Colonic mucosa (tissue), 4 donors: Measurements from ENCODE around the gene EYA2. TPM values are rescaled to one million over a fixed set of nuclear protein-coding genes. Genes with fewer than 3 reads are reported as not detected.

Experiments
- DNase-seq: peaks from one replicate; pipeline ENCODE4 v3.0.0-alpha.2; 2020
- H3K27ac ChIP-seq: fragments of 200-600 bp; one replicate; pipeline ENCODE4 v1.8.0; 2021
- H3K27me3 ChIP-seq: fragments of 200-600 bp; one replicate; pipeline ENCODE4 v1.8.0; 2021
- H3K36me3 ChIP-seq: fragments of 200-600 bp; one replicate; pipeline ENCODE4 v1.8.0; 2021
- H3K4me1 ChIP-seq: fragments of 200-600 bp; one replicate; pipeline ENCODE4 v1.8.0; 2021; ENCODE audit warnings: mild to moderate bottlenecking
- H3K4me3 ChIP-seq: fragments of 200-600 bp; one replicate; pipeline ENCODE4 v1.8.0; 2021
- H3K9ac ChIP-seq, 2 donors: one replicate each; pipeline ENCODE4 v1.7.0; 2013; ENCODE audit warnings: control low read depth in 2 of 2, low read depth in 2 of 2, low read length in 2 of 2
- H3K9me3 ChIP-seq: fragments of 200-600 bp; one replicate; pipeline ENCODE4 v1.8.0; 2021
- CTCF ChIP-seq: fragments of 200-600 bp; IDR thresholded peaks from one replicate; pipeline ENCODE4 v1.8.0; 2022; ENCODE audit warnings: antibody characterized with exemption, mild to moderate bottlenecking
- intact Hi-C: fragments of 100-400 bp; cut with DNase I; formaldehyde crosslinking; loops from one replicate; pipeline ENCODE4 v1.14.1; 2022
- total RNA-seq, 2 donors: library from RNA; stranded (reverse); fragmentation: NEBNext Ultra II Directional in 1 of 2; extraction: Animal tissue kit (Norgen Biotek cat#: 25700) in 1 of 2; gene quantifications; one replicate each; pipeline ENCODE4 v1.2.1, GENCODE V29; 2021
- donor health status: healthy.
- donor health status: DM: no; HTN: no; CAD: no.
- donor health status: DM: no; HTN: no; CAD: no.

Gene EYA2
- total RNA-seq, 2 donors from 2014 or later: 8.9 to 16.8 TPM

GRCh38 chr20:46999801-47000465 is 105.3 kb downstream of the EYA2 start:
- no peak overlapping the region for H3K4me3 ChIP-seq
- no peaks in the 10 kb centered on the region for H3K9me3 ChIP-seq
- no peaks in the 10 kb centered on the region for H3K27me3 ChIP-seq
- H3K4me1 ChIP-seq: no peaks in the 10 kb centered on the region
- H3K27ac ChIP-seq: no peak overlapping the region
- DNase-seq: no peak
- H3K9ac ChIP-seq: no peak overlapping the region
- intact Hi-C loops: no loop called here
- TF ChIP-seq CTCF: no peak
- no peaks in the 10 kb centered on the region for H3K36me3 ChIP-seq

GRCh38 chr20:47003223-47003622 is 108.6 kb downstream of the EYA2 start:
- H3K4me1 ChIP-seq: no peaks in the 10 kb centered on the region
- intact Hi-C loops: no loop called here
- TF ChIP-seq CTCF: no peak

GRCh38 chr20:47004179-47004578 is 109.5 kb downstream of the EYA2 start:
- intact Hi-C loops: no loop called here
- Histone ChIP-seq H3K36me3 (no peaks in the 10 kb centered on the region), H3K9ac (no peak overlapping the region), H3K4me1 (no peaks in the 10 kb centered on the region), H3K27me3 (no peaks in the 10 kb centered on the region), H3K27ac (no peak overlapping the region), H3K4me3 (no peak overlapping the region), H3K9me3 (no peaks in the 10 kb centered on the region)
- no peak for DNase-seq
- TF ChIP-seq CTCF: no peak

More at GRCh38 chr20:47003223-47003622, 108.6 kb downstream of the EYA2 start:
- Histone ChIP-seq H3K4me3 (no peak overlapping the region), H3K36me3 (no peaks in the 10 kb centered on the region), H3K9me3 (no peaks in the 10 kb centered on the region), H3K27ac (no peak overlapping the region), H3K9ac (no peak overlapping the region), H3K27me3 (no peaks in the 10 kb centered on the region)
- no peak for DNase-seq

- no peaks in the 10 kb centered on the region for H3K9me3 ChIP-seq
- H3K36me3 ChIP-seq: no peaks in the 10 kb centered on the region
- no peaks in the 10 kb centered on the region for H3K4me1 ChIP-seq
- no peak overlapping the region for H3K9ac ChIP-seq
- intact Hi-C loops: no loop called here
- DNase-seq: no peak
- no peak overlapping the region for H3K27ac ChIP-seq
- no peak overlapping the region for H3K4me3 ChIP-seq
- no peaks in the 10 kb centered on the region for H3K27me3 ChIP-seq
- TF ChIP-seq CTCF: no peak
Measured at GRCh38 chr20:47007826-47008655, 113.4 kb downstream of the EYA2 start.

GRCh38 chr20:47008842-47009518 is 114.3 kb downstream of the EYA2 start:
- no peaks in the 10 kb centered on the region for H3K4me1 ChIP-seq
- no peaks in the 10 kb centered on the region for H3K27me3 ChIP-seq
- no peak overlapping the region for H3K9ac ChIP-seq
- no peak for DNase-seq
- no peak for TF ChIP-seq CTCF
- no peaks in the 10 kb centered on the region for H3K36me3 ChIP-seq
- no peaks in the 10 kb centered on the region for H3K9me3 ChIP-seq
- intact Hi-C loops: no loop called here
- no peak overlapping the region for H3K4me3 ChIP-seq
- no peak overlapping the region for H3K27ac ChIP-seq
